IMR-90 (cell line): ENCODE results near the gene TNRC18. TPM values are rescaled to one million over a fixed set of nuclear protein-coding genes. Genes with fewer than 3 reads are reported as not detected.

Experiments used
- ATAC-seq: fragments of 200-7000 bp; cut with Tn5 transposase; 2 replicates; pipeline ENCODE4 v1.9.1; 2020; ENCODE audit warnings: low read depth, mild to moderate bottlenecking, moderate library complexity
- BruUV-seq: library from RNA; stranded (reverse); fragments of 400-500 nt; replicated peaks from 2 replicates; lab custom pipeline; 2021; lab: Mats Ljungman, UMichigan
- CTCF ChIA-PET: fragments of 300-600 bp; formaldehyde crosslinking; extraction: SDS; loops from one replicate; lab custom pipeline; 2021; ENCODE audit warnings: antibody characterized with exemption; lab: Yijun Ruan, JAX
- POLR2A ChIA-PET: fragments of 300-600 bp; sonication (Branson Sonifier 250); formaldehyde crosslinking; loops from one replicate; lab custom pipeline; 2022; ENCODE audit warnings: antibody characterized with exemption; ENCODE audit not compliant: unreplicated experiment; lab: Charles Lee
- DNase-seq: peaks from one replicate; pipeline ENCODE4 v3.0.0; 2013
- H2AFZ ChIP-seq: replicated peaks from 2 replicates; pipeline ENCODE3; 2013; ENCODE audit warnings: low read length, mild to moderate bottlenecking; ENCODE audit not compliant: poor library complexity
- H2AK5ac ChIP-seq: 2 replicates; pipeline ENCODE4 v1.6.1; 2013; ENCODE audit warnings: low read depth, low read length, inconsistent platforms
- H2AK9ac ChIP-seq: replicated peaks from 2 replicates; pipeline ENCODE3; 2013; ENCODE audit warnings: mild to moderate bottlenecking, low read depth, low read length, moderate library complexity; ENCODE audit not compliant: poor library complexity
- H2BK120ac ChIP-seq: 2 replicates; pipeline ENCODE4 v1.6.1; 2013; ENCODE audit warnings: low read depth, low read length, inconsistent platforms
- H2BK15ac ChIP-seq: 3 replicates; pipeline ENCODE4 v1.6.1; 2013; ENCODE audit warnings: low read depth, low read length, inconsistent platforms
- H2BK20ac ChIP-seq: 2 replicates; pipeline ENCODE4 v1.6.1; 2013; ENCODE audit warnings: low read depth, mild to moderate bottlenecking, inconsistent platforms, low read length, moderate library complexity
- H2BK5ac ChIP-seq: 2 replicates; pipeline ENCODE4 v1.6.1; 2013; ENCODE audit warnings: mild to moderate bottlenecking, low read depth, low read length, inconsistent platforms; ENCODE audit not compliant: poor library complexity, severe bottlenecking
- H3K14ac ChIP-seq: replicated peaks from 2 replicates; pipeline ENCODE4 v1.6.1; 2013; ENCODE audit warnings: low read depth, low read length, inconsistent platforms
- H3K18ac ChIP-seq: 2 replicates; pipeline ENCODE4 v1.6.1; 2013; ENCODE audit warnings: low read depth, low read length, control low read depth
- H3K23ac ChIP-seq: 2 replicates; pipeline ENCODE4 v1.6.1; 2013; ENCODE audit warnings: low read depth, low read length, inconsistent platforms
- H3K27ac ChIP-seq: 2 replicates; pipeline ENCODE4 v1.5.1; 2013; ENCODE audit warnings: mild to moderate bottlenecking, control low read depth, low read length; ENCODE audit not compliant: insufficient read depth
- H3K27me3 ChIP-seq: 2 replicates; pipeline ENCODE4 v1.6.1; 2013; ENCODE audit warnings: low read length; ENCODE audit not compliant: control insufficient read depth, insufficient read depth
- H3K36me3 ChIP-seq: 2 replicates; pipeline ENCODE4 v1.6.1; 2013; ENCODE audit warnings: low read length, mixed read lengths; ENCODE audit not compliant: control insufficient read depth, insufficient read depth
- H3K4ac ChIP-seq: 2 replicates; pipeline ENCODE4 v1.6.1; 2013; ENCODE audit warnings: low read depth, low read length, inconsistent platforms
- H3K4me1 ChIP-seq: 2 replicates; pipeline ENCODE4 v1.6.1; 2013; ENCODE audit warnings: low read length, mixed read lengths; ENCODE audit not compliant: control insufficient read depth, insufficient read depth
- H3K4me2 ChIP-seq: 2 replicates; pipeline ENCODE4 v1.6.1; 2013; ENCODE audit warnings: low read depth, mild to moderate bottlenecking, control low read depth, low read length, moderate library complexity
- H3K4me3 ChIP-seq: 2 replicates; pipeline ENCODE4 v1.5.1; 2013; ENCODE audit warnings: low read depth, mild to moderate bottlenecking, control low read depth, low read length, moderate library complexity; ENCODE audit not compliant: insufficient read depth
- H3K56ac ChIP-seq: 2 replicates; pipeline ENCODE4 v1.6.1; 2013; ENCODE audit warnings: low read length, inconsistent platforms; ENCODE audit not compliant: insufficient read depth; ENCODE audit errors: extremely low read depth
- H3K79me1 ChIP-seq, 2 experiments: 2 replicates each; pipeline ENCODE4 v1.6.1; 2013; ENCODE audit warnings: low read length in 2 of 2, inconsistent platforms in 1 of 2, low read depth in 1 of 2
- H3K9ac ChIP-seq: 2 replicates; pipeline ENCODE4 v1.6.1; 2013; ENCODE audit warnings: low read depth, low read length, control low read depth
- H3K9me1 ChIP-seq: 2 replicates; pipeline ENCODE4 v1.6.1; 2013; ENCODE audit warnings: low read length, inconsistent platforms; ENCODE audit not compliant: insufficient read depth
- H3K9me3 ChIP-seq: 2 replicates; pipeline ENCODE4 v1.6.1; 2013; ENCODE audit warnings: low read length; ENCODE audit not compliant: control insufficient read depth, insufficient read depth
- H4K20me1 ChIP-seq: 2 replicates; pipeline ENCODE4 v1.6.1; 2013; ENCODE audit warnings: low read length, inconsistent platforms; ENCODE audit not compliant: insufficient read depth
- H4K5ac ChIP-seq: 2 replicates; pipeline ENCODE4 v1.6.1; 2013; ENCODE audit warnings: mild to moderate bottlenecking, low read depth, low read length, control low read depth
- H4K8ac ChIP-seq, 2 experiments: 2 replicates each; pipeline ENCODE4 v1.6.1; 2013; ENCODE audit warnings: low read depth in 2 of 2, low read length in 2 of 2, control low read depth in 1 of 2, inconsistent platforms in 1 of 2
- H4K91ac ChIP-seq: 2 replicates; pipeline ENCODE4 v1.6.1; 2013; ENCODE audit warnings: low read depth, low read length, inconsistent platforms; ENCODE audit not compliant: insufficient read depth
- FOS ChIP-seq: fragments of 150-350 bp; IDR thresholded peaks from 2 replicates; pipeline ENCODE4 v1.6.1; 2016; ENCODE audit warnings: low read depth, low read length
- MAZ ChIP-seq: IDR thresholded peaks from 2 replicates; pipeline ENCODE4 v1.6.1; 2012; ENCODE audit warnings: low read depth, mild to moderate bottlenecking, low read length, improper control_type of control experiment, moderate library complexity, borderline replicate concordance
- MXI1 ChIP-seq: IDR thresholded peaks from 2 replicates; pipeline ENCODE4 v1.6.1; 2012; ENCODE audit warnings: low read depth, mild to moderate bottlenecking, low read length, moderate library complexity, borderline replicate concordance
- WGBS, 2 experiments: methylation state at CpG; one replicate each; pipeline versions ENCODE4 v1.1.5 to v1.1.7; 2013; ENCODE audit warnings: missing lambda C conversion rate in 2 of 2; ENCODE audit not compliant: insufficient read length in 1 of 2; ENCODE audit errors: extremely low coverage in 2 of 2; 5-methylcytosine and 5-hydroxymethylcytosine counted together
- dilution Hi-C: fragments of 300-500 bp; cut with HindIII; formaldehyde crosslinking; loops from one replicate; pipeline ENCODE4 v1.14.3; 2018; ENCODE audit warnings: low sequenced_read_pairs; ENCODE audit not compliant: unreplicated experiment
- in situ Hi-C: fragments of 300-500 bp; cut with MboI; formaldehyde crosslinking; loops from 3 replicates; pipeline ENCODE4 v1.14.3; 2019; ENCODE audit warnings: low sequenced_read_pairs, inconsistent platforms, mixed read lengths
- intact Hi-C: fragments of 100-400 bp; cut with micrococcal nuclease; formaldehyde crosslinking; loops from 2 replicates; pipeline ENCODE4 v1.10.0; 2022
- polyA plus RNA-seq, 3 experiments: library from polyadenylated mRNA; depleted of rRNA; stranded (reverse); fragments of >200 nt; gene quantifications; 2 replicates each; pipeline ENCODE4 v1.2.3, GENCODE V29; 2012; ENCODE audit warnings: low replicate concordance in 1 of 3
- total RNA-seq: library from RNA; depleted of rRNA; stranded (reverse); fragments of >200 nt; gene quantifications from 2 replicates; pipeline ENCODE4 v1.2.3, GENCODE V29; 2012
- TF ChIP-seq, protein P1 (sequence below): conservative IDR thresholded peaks from 2 replicates; pipeline ENCODE4 v1.5.1; 2012; ENCODE audit warnings: mild to moderate bottlenecking, low read depth, low read length, improper control_type of control experiment
- TF ChIP-seq, protein P2 (sequence below): fragments of 150-350 bp; IDR thresholded peaks from 2 replicates; pipeline ENCODE4 v1.6.1; 2017; ENCODE audit warnings: mild to moderate bottlenecking, antibody characterized with exemption, low read length, low read depth

Gene TNRC18
- total and polyA plus RNA-seq, 2 of the 4 experiments (the other 2 are of a cell fraction): 4.7 to 29.6 TPM

DNA sequence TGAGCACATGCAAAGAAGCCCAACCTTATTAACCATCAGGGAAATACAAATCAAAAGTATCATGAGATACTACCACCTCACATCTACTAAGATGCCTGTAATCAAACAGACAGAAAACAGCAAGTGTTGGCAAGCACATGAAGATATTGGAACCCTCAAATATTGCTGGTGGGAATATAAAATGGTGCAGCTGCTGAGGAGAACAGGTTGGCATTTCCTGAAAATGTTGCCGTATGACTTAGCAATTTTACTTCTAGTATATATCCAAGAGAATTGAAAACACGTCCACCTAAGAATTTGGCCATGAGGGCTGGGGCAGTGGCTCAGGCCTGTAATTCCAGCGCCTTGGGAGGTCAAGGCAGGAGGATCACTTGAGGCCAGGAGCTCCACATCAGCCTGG lies 39.4 kb upstream of the TNRC18 start:
- H2AK9ac ChIP-seq: no peak overlapping the region
- no peak overlapping the region for H2BK15ac ChIP-seq
- dilution Hi-C loops (no loop called here), in situ Hi-C loops (no loop called here), intact Hi-C loops (no loop called here)
- no peaks in the 10 kb centered on the region for H3K36me3 ChIP-seq
- WGBS, 2 experiments: no CpG with 5 or more reads among the region's 3 CpGs
- H2BK20ac ChIP-seq: no peak overlapping the region
- no peak overlapping the region for H3K9ac ChIP-seq
- H3K18ac ChIP-seq: no peak overlapping the region
- H3K4me1 ChIP-seq: no peaks in the 10 kb centered on the region
- no peak overlapping the region for H4K91ac ChIP-seq
- no peak overlapping the region for H3K4me2 ChIP-seq
- H3K27me3 ChIP-seq: no peaks in the 10 kb centered on the region
- ChIA-PET CTCF (no interaction called here), POLR2A (no interaction called here)
- no peak overlapping the region for H2BK120ac ChIP-seq
- DNase-seq (no peak), ATAC-seq (no peak)
- H2BK5ac ChIP-seq: no peak overlapping the region
- no peak overlapping the region for H3K14ac ChIP-seq
- H3K56ac ChIP-seq: no peak overlapping the region
- no peaks in the 10 kb centered on the region for H3K79me1 ChIP-seq
- no peak overlapping the region for H2AK5ac ChIP-seq
- H4K8ac ChIP-seq: no peak overlapping the region
- no peak overlapping the region for H3K4me3 ChIP-seq
- no peak overlapping the region for H2AFZ ChIP-seq
- H3K9me1 ChIP-seq: no peaks in the 10 kb centered on the region
- 0 out of 2 replicates have a peak, but pooled peaks cover 6% of the 10 kb centered on the region for H4K20me1 ChIP-seq
- H3K27ac ChIP-seq: no peak overlapping the region
- H3K23ac ChIP-seq: no peak overlapping the region
- H3K4ac ChIP-seq: no peak overlapping the region
- no TSS peak for BruUV-seq
- H4K5ac ChIP-seq: no peak overlapping the region
- H3K9me3 ChIP-seq: no peaks in the 10 kb centered on the region
- TF ChIP-seq FOS (no peak), MAZ (no peak), MXI1 (no peak)
- TF ChIP-seq, protein P1, sequence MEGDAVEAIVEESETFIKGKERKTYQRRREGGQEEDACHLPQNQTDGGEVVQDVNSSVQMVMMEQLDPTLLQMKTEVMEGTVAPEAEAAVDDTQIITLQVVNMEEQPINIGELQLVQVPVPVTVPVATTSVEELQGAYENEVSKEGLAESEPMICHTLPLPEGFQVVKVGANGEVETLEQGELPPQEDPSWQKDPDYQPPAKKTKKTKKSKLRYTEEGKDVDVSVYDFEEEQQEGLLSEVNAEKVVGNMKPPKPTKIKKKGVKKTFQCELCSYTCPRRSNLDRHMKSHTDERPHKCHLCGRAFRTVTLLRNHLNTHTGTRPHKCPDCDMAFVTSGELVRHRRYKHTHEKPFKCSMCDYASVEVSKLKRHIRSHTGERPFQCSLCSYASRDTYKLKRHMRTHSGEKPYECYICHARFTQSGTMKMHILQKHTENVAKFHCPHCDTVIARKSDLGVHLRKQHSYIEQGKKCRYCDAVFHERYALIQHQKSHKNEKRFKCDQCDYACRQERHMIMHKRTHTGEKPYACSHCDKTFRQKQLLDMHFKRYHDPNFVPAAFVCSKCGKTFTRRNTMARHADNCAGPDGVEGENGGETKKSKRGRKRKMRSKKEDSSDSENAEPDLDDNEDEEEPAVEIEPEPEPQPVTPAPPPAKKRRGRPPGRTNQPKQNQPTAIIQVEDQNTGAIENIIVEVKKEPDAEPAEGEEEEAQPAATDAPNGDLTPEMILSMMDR: no peak
- TF ChIP-seq, protein P2, sequence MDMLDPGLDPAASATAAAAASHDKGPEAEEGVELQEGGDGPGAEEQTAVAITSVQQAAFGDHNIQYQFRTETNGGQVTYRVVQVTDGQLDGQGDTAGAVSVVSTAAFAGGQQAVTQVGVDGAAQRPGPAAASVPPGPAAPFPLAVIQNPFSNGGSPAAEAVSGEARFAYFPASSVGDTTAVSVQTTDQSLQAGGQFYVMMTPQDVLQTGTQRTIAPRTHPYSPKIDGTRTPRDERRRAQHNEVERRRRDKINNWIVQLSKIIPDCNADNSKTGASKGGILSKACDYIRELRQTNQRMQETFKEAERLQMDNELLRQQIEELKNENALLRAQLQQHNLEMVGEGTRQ: no peak
